Measurements from ENCODE around the gene AIF1L. TPM values are rescaled to one million over a fixed set of nuclear protein-coding genes. Genes with fewer than 3 reads are reported as not detected.

AIF1L gene
- total RNA-seq, 4 donors from 2014 or later: 17.2 to 33.0 (median 20.7) TPM

DNA sequence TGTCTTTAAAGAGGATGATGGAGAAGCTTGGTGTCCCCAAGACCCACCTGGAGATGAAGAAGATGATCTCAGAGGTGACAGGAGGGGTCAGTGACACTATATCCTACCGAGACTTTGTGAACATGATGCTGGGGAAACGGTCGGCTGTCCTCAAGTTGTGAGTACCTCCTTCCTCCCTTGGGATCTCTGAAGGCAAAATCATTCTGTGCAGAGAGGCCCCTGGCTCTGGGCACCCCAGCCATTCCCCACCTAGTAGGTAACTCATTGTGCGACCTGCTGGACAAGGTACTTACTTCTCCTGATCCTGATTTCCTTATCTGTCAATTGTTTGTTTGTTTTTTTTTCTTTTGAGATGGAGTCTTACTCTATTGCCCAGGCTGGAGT, 21.4 kb downstream of the AIF1L start:
- no peak overlapping the region for H3K4me3 ChIP-seq (ENCODE audit: low read depth, poor library complexity, severe bottlenecking)
- peak in 1 of 2 donors; percentile 59 for DNase-seq (ENCODE audit: low spot score in 2 of 2)
- TF ChIP-seq, protein P1, sequence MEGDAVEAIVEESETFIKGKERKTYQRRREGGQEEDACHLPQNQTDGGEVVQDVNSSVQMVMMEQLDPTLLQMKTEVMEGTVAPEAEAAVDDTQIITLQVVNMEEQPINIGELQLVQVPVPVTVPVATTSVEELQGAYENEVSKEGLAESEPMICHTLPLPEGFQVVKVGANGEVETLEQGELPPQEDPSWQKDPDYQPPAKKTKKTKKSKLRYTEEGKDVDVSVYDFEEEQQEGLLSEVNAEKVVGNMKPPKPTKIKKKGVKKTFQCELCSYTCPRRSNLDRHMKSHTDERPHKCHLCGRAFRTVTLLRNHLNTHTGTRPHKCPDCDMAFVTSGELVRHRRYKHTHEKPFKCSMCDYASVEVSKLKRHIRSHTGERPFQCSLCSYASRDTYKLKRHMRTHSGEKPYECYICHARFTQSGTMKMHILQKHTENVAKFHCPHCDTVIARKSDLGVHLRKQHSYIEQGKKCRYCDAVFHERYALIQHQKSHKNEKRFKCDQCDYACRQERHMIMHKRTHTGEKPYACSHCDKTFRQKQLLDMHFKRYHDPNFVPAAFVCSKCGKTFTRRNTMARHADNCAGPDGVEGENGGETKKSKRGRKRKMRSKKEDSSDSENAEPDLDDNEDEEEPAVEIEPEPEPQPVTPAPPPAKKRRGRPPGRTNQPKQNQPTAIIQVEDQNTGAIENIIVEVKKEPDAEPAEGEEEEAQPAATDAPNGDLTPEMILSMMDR (IDR thresholded peaks at IDR 0.05): no peak
- no peak for TF ChIP-seq POLR2A (IDR thresholded peaks at IDR 0.05)
- intact Hi-C loops (cut with DNase I; ENCODE audit: low total_unique reads): no loop called here
- 73 to 79% methylated on average over 4 of the region's 4 CpGs for WGBS, 2 donors

GRCh38 chr9:131119600-131119999, 23.3 kb downstream of the AIF1L start:
- WGBS, 2 donors: 83 to 91% methylated on average over 8 of the region's 8 CpGs
- DNase-seq (ENCODE audit: low spot score in 2 of 2): no peak
- no peak overlapping the region for H3K4me3 ChIP-seq (ENCODE audit: low read depth, poor library complexity, severe bottlenecking)
- TF ChIP-seq, protein P1 (IDR thresholded peaks at IDR 0.05): no peak
- no peak for TF ChIP-seq POLR2A (IDR thresholded peaks at IDR 0.05)
- intact Hi-C loops (cut with DNase I; ENCODE audit: low total_unique reads): no loop called here

GRCh38 chr9:131120620-131121228, 24.4 kb downstream of the AIF1L start:
- intact Hi-C loops (cut with DNase I; ENCODE audit: low total_unique reads): loop anchor here (5.0 kb wide), 1 partner anchor 1013 kb away; no protein-coding TSS in a partner anchor
- peak in 1 of 2 donors; percentile 58 for DNase-seq (ENCODE audit: low spot score in 2 of 2)
- TF ChIP-seq, protein P1 (IDR thresholded peaks at IDR 0.05): no peak
- no peak for TF ChIP-seq POLR2A (IDR thresholded peaks at IDR 0.05)
- 90 to 92% methylated on average over 7 of the region's 7 CpGs for WGBS, 2 donors
- H3K4me3 ChIP-seq (ENCODE audit: low read depth, poor library complexity, severe bottlenecking): no peak overlapping the region

- DNase-seq (ENCODE audit: low spot score in 2 of 2): peak in 1 of 2 donors; percentile 59
- H3K4me3 ChIP-seq (ENCODE audit: low read depth, poor library complexity, severe bottlenecking): no peak overlapping the region
- TF ChIP-seq, protein P1 (IDR thresholded peaks at IDR 0.05): no peak
- intact Hi-C loops (cut with DNase I; ENCODE audit: low total_unique reads): loop anchor here (5.0 kb wide), 1 partner anchor 1014 kb away; no protein-coding TSS in a partner anchor
- WGBS, 2 donors: 89 to 90% methylated on average over 2 of the region's 2 CpGs
Observed at GRCh38 chr9:131121346-131121745, 25.0 kb downstream of the AIF1L start.

DNA sequence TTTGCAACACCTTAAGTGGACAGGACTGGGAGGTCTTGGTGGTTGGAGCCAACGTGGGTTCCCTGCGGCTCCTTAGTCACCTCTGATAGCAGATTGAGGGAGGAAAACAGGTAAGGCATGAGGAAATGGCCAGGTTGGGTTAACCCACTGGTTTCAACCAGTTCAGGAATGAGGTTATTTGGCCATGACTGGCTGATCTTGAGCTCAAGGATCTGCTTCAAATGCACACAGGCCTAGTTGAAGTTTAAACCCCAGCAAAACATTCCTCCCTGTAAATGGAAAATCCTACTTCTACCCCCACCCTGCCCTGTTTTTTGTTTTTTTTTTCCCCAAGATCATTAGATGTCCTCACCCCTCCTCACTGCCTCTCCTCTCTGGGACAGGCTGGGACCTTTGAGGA, 25.8 kb downstream of the AIF1L start:
- TF ChIP-seq POLR2A (IDR thresholded peaks at IDR 0.05): no peak
- TF ChIP-seq, protein P1 (IDR thresholded peaks at IDR 0.05): no peak
- WGBS, 2 donors: 81 to 90% methylated on average over 2 of the region's 2 CpGs
- DNase-seq (ENCODE audit: low spot score in 2 of 2): peak in 1 of 2 donors; percentile 26
- H3K4me3 ChIP-seq (ENCODE audit: low read depth, poor library complexity, severe bottlenecking): no peak overlapping the region
- intact Hi-C loops (cut with DNase I; ENCODE audit: low total_unique reads): loop anchor here (5.0 kb wide), 1 partner anchor 1015 kb away; no protein-coding TSS in a partner anchor

- TF ChIP-seq, protein P1 (IDR thresholded peaks at IDR 0.05): no peak
- TF ChIP-seq POLR2A (IDR thresholded peaks at IDR 0.05): no peak
- WGBS, 2 donors: 2% methylated on average over 7 of the region's 7 CpGs
- peak overlapping the region; percentile 100 for H3K4me3 ChIP-seq (ENCODE audit: low read depth, poor library complexity, severe bottlenecking)
- intact Hi-C loops (cut with DNase I; ENCODE audit: low total_unique reads): no loop called here
- DNase-seq (ENCODE audit: low spot score in 2 of 2): no peak
Observed at GRCh38 chr9:131125038-131125287, 28.6 kb downstream of the AIF1L start.
